OCI-LY1 (cell line): ENCODE measurements around the gene OGFOD1.

ENCODE experiments used
- H2AFZ ChIP-seq: fragments of 200-600 bp; sonication (generic), shearing (Covaris generic); 2 replicates; pipeline ENCODE4 v1.6.0; 2014; ENCODE audit warnings: antibody characterized with exemption, mild to moderate bottlenecking, low read length
- H3F3A ChIP-seq: fragments of 200-600 bp; sonication (generic), shearing (Covaris generic); 2 replicates; pipeline ENCODE4 v1.6.0; 2014; ENCODE audit warnings: mild to moderate bottlenecking, antibody characterized with exemption, low read length, moderate library complexity; ENCODE audit not compliant: insufficient read depth
- H3K27ac ChIP-seq: fragments of 200-600 bp; sonication (generic); 2 replicates; pipeline ENCODE4 v1.5.1; 2014; ENCODE audit warnings: low read length, mixed run types, mild to moderate bottlenecking, low read depth; ENCODE audit not compliant: poor library complexity, severe bottlenecking
- H3K27me3 ChIP-seq: fragments of 200-600 bp; sonication (generic); 2 replicates; pipeline ENCODE4 v1.6.0; 2014; ENCODE audit warnings: antibody characterized with exemption, mild to moderate bottlenecking, low read length, moderate library complexity; ENCODE audit not compliant: insufficient read depth
- H3K36me3 ChIP-seq: fragments of 200-600 bp; sonication (generic); 2 replicates; pipeline ENCODE4 v1.6.1; 2014; ENCODE audit warnings: mild to moderate bottlenecking, antibody characterized with exemption, low read length, moderate library complexity, mixed read lengths; ENCODE audit not compliant: insufficient read depth
- H3K4me1 ChIP-seq: fragments of 200-600 bp; sonication (generic); 2 replicates; pipeline ENCODE4 v1.5.1; 2014; ENCODE audit warnings: mild to moderate bottlenecking, low read length, moderate library complexity; ENCODE audit not compliant: insufficient read depth, severe bottlenecking
- H3K4me2 ChIP-seq: fragments of 200-600 bp; sonication (generic), shearing (Covaris generic); 2 replicates; pipeline ENCODE4 v1.6.1; 2014; ENCODE audit warnings: low read length
- H3K4me3 ChIP-seq: fragments of 200-600 bp; sonication (generic); 2 replicates; pipeline ENCODE4 v1.5.1; 2014; ENCODE audit warnings: low read length, low read depth, mild to moderate bottlenecking, mixed read lengths; ENCODE audit not compliant: poor library complexity, severe bottlenecking
- H3K79me2 ChIP-seq: fragments of 200-600 bp; shearing (Covaris generic); 2 replicates; pipeline ENCODE4 v1.6.1; 2016; ENCODE audit warnings: mixed run types, low read length, mixed read lengths; ENCODE audit not compliant: insufficient read depth
- H3K9ac ChIP-seq: fragments of 200-600 bp; sonication (generic), shearing (Covaris generic); 2 replicates; pipeline ENCODE4 v1.6.1; 2014; ENCODE audit warnings: mild to moderate bottlenecking, low read length, mixed read lengths
- H3K9me2 ChIP-seq: fragments of 200-600 bp; sonication (generic), shearing (Covaris generic); 2 replicates; pipeline ENCODE4 v1.6.1; 2014; ENCODE audit warnings: low read depth, mild to moderate bottlenecking, low read length, mixed read lengths
- H3K9me3 ChIP-seq: fragments of 200-600 bp; shearing (Covaris generic); 2 replicates; pipeline ENCODE4 v1.6.1; 2014; ENCODE audit warnings: low read length, mixed read lengths
- H4K20me1 ChIP-seq: fragments of 200-600 bp; sonication (generic), shearing (Covaris generic); 2 replicates; pipeline ENCODE4 v1.6.0; 2016; ENCODE audit warnings: mild to moderate bottlenecking, low read length; ENCODE audit not compliant: insufficient read depth
- EZH2 ChIP-seq: fragments of 200-600 bp; sonication (generic), shearing (Covaris generic); IDR thresholded peaks from 2 replicates; pipeline ENCODE4 v1.8.0; 2017; ENCODE audit warnings: borderline replicate concordance, mixed run types, mild to moderate bottlenecking, antibody characterized with exemption, low read length, moderate library complexity, mixed read lengths
- TF ChIP-seq, protein P1 (sequence below): fragments of 200-600 bp; sonication (generic), shearing (Covaris generic); IDR thresholded peaks from 2 replicates; pipeline ENCODE4 v1.5.1; 2017; ENCODE audit warnings: mild to moderate bottlenecking, antibody characterized with exemption, low read length, moderate library complexity, mixed read lengths

Gene OGFOD1

DNA sequence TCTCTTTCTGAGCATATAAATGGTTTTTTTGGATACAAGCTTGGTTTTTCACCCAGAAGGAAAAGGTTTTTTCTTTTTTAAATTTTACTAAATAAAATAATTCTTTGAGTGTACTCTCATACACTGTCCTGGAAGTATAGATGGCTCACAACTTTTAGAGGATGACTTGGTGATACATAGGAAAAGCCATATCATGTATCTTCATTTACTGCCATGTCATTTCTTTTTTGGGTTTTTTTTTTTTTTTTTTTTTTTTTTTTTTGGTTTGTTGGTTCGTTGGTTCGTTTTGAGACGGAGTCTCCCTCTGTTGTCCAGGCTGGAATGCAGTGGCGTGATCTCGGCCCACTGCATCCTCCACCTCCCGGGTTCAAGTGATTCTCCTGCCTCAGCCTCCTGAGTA is 11.8 kb downstream of the OGFOD1 start:
- Histone ChIP-seq H4K20me1 (no peaks in the 10 kb centered on the region), H3K36me3 (peaks cover 90% of the 10 kb centered on the region), H3K4me1 (no peaks in the 10 kb centered on the region), H3K4me3 (no peak overlapping the region), H3K79me2 (no peaks in the 10 kb centered on the region), H3K9me3 (no peaks in the 10 kb centered on the region), H3K4me2 (no peak overlapping the region), H3K9ac (no peak overlapping the region), H3F3A (no peaks in the 10 kb centered on the region), H2AFZ (no peak overlapping the region), H3K27ac (no peak overlapping the region), H3K27me3 (no peaks in the 10 kb centered on the region), H3K9me2 (no peaks in the 10 kb centered on the region)
- TF ChIP-seq, protein P1, sequence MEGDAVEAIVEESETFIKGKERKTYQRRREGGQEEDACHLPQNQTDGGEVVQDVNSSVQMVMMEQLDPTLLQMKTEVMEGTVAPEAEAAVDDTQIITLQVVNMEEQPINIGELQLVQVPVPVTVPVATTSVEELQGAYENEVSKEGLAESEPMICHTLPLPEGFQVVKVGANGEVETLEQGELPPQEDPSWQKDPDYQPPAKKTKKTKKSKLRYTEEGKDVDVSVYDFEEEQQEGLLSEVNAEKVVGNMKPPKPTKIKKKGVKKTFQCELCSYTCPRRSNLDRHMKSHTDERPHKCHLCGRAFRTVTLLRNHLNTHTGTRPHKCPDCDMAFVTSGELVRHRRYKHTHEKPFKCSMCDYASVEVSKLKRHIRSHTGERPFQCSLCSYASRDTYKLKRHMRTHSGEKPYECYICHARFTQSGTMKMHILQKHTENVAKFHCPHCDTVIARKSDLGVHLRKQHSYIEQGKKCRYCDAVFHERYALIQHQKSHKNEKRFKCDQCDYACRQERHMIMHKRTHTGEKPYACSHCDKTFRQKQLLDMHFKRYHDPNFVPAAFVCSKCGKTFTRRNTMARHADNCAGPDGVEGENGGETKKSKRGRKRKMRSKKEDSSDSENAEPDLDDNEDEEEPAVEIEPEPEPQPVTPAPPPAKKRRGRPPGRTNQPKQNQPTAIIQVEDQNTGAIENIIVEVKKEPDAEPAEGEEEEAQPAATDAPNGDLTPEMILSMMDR, result no peak
- no peak for TF ChIP-seq EZH2

DNA sequence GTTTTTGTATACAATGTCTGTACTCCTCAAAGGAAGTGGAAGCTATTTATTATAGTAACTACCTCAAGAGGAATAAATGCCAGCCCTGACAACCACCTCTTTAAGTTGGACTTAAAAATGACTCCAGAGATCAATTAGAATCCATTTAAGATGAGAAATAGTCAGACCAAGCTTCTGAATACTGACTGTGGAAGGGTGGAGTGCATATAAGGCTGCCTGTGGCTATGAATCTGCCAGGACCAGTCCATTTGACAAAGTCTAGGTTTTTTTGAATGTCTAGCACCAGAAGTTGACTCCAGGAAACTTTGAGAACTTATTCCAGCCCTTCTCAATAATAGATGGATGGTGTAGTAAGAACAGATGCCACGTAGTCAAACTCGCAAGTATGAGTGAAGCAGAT is 15.0 kb downstream of the OGFOD1 start:
- H3K9me2 ChIP-seq, result no peaks in the 10 kb centered on the region
- peaks cover 91% of the 10 kb centered on the region for H3K36me3 ChIP-seq
- no peaks in the 10 kb centered on the region for H3K79me2 ChIP-seq
- TF ChIP-seq, protein P1, result no peak
- no peak for TF ChIP-seq EZH2
- no peak overlapping the region for H3K4me2 ChIP-seq
- no peaks in the 10 kb centered on the region for H3K27me3 ChIP-seq
- H3K4me3 ChIP-seq, result no peak overlapping the region
- no peak overlapping the region for H3K27ac ChIP-seq
- no peak overlapping the region for H3K9ac ChIP-seq
- no peaks in the 10 kb centered on the region for H4K20me1 ChIP-seq
- no peak overlapping the region for H2AFZ ChIP-seq
- H3K9me3 ChIP-seq, result no peaks in the 10 kb centered on the region
- no peaks in the 10 kb centered on the region for H3F3A ChIP-seq
- no peaks in the 10 kb centered on the region for H3K4me1 ChIP-seq

DNA sequence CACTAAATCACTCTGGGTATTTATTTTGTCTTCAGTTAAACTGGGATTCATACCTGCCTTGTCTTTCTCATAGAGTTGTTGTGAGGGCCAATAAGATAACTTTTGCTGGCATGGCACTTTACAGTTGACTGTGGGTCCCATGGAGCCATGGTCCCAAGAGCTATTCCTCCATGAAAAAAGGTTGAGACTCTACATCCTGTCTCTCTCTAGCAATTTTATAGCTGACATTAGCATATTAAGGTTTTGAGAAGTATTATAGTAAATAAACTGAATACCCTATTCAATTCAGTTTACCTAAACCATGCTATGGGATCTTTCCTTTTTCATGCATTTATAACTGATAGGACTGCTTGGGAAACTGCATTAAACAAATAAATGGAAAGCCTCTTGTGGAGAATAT is 17.4 kb downstream of the OGFOD1 start:
- TF ChIP-seq, protein P1, result no peak
- no peak for TF ChIP-seq EZH2
- Histone ChIP-seq H2AFZ (no peak overlapping the region), H3K36me3 (peaks cover 95% of the 10 kb centered on the region)

More for the DNA sequence above, 17.4 kb downstream of the OGFOD1 start:
- no peaks in the 10 kb centered on the region for H3K27me3 ChIP-seq
- H3F3A ChIP-seq, result no peaks in the 10 kb centered on the region
- H3K4me1 ChIP-seq, result no peaks in the 10 kb centered on the region
- H4K20me1 ChIP-seq, result no peaks in the 10 kb centered on the region
- no peak overlapping the region for H3K4me2 ChIP-seq
- H3K4me3 ChIP-seq, result no peak overlapping the region
- no peak overlapping the region for H3K27ac ChIP-seq
- H3K9me3 ChIP-seq, result no peaks in the 10 kb centered on the region
- H3K9me2 ChIP-seq, result no peaks in the 10 kb centered on the region
- H3K79me2 ChIP-seq, result no peaks in the 10 kb centered on the region
- H3K9ac ChIP-seq, result no peak overlapping the region
